Measurements from ENCODE around the gene NEURL3.
"Not testable (repeated sequence)": the region's sequence is repeated elsewhere in the genome, so short reads cannot be mapped to it uniquely, and the experiment has no call there.

NEURL3 gene

DNA sequence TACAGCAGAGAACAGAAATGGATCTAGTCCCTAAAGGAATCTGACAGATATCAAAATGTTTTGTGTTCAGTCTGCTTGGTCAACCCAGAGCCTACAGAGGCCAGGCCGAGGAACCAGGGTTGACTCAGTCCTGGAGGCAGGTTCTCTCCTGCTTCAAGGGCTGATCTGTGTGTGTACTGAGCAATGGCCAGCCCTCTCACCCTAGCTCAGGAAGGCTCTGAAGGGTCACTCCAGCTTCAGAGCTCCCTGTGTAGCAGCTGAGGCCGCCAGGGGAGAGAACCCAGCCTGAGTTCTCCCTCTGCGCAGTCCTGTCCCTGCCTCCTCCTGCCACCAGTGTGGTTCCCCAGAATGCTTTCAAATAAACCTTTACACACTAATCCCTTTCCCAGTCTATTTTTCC is 41.1 kb downstream of the NEURL3 start:
- no peak overlapping the region for H3K4me3 ChIP-seq (ENCODE audit: low read depth, low read length)
- no peak for TF ChIP-seq POLR2A (IDR thresholded peaks at IDR 0.05; ENCODE audit: extremely low read depth, insufficient read length)
- TF ChIP-seq MYC (IDR thresholded peaks at IDR 0.05; ENCODE audit: low read depth, low read length), result no peak
- no peak for TF ChIP-seq MAX (IDR thresholded peaks at IDR 0.05; ENCODE audit: low read depth, low read length)
- TF ChIP-seq CTCF (IDR thresholded peaks at IDR 0.05; ENCODE audit: low read depth, low read length), result no peak
- DNase-seq (ENCODE audit: low read depth), result no peak

DNA sequence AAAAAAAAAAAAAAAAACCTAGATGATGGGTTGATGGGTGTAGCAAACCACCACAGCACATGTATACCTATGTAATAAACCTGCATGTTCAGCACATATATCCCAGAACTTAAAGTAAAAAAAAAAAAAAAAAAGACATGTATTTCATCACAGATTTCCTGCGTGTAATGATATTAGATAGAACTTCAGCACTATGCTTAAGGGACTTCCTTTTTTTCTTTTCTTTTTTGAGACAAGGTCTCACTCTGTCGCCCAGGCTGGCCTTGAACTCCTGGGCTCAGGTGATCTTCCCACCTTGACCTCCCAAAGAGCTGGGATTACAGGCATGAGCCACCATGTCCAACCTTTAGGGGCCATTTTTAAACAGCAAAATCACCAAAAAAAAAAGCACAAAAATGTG is 42.0 kb downstream of the NEURL3 start:
- TF ChIP-seq MYC (IDR thresholded peaks at IDR 0.05; ENCODE audit: low read depth, low read length) (no peak), POLR2A (IDR thresholded peaks at IDR 0.05; ENCODE audit: extremely low read depth, insufficient read length) (no peak), CTCF (IDR thresholded peaks at IDR 0.05; ENCODE audit: low read depth, low read length) (no peak), MAX (IDR thresholded peaks at IDR 0.05; ENCODE audit: low read depth, low read length) (no peak)
- H3K4me3 ChIP-seq (ENCODE audit: low read depth, low read length), result no peak overlapping the region
- no peak for DNase-seq (ENCODE audit: low read depth)

- not testable (repeated sequence) for DNase-seq (ENCODE audit: low read depth); H3K4me3 ChIP-seq (ENCODE audit: low read depth, low read length)
Observed at GRCh38 chr2:96461616-96462015, 43.5 kb downstream of the NEURL3 start.

GRCh38 chr2:96452053-96452452 is 53.1 kb downstream of the NEURL3 start:
- H3K4me3 ChIP-seq (ENCODE audit: low read depth, low read length), result no peak overlapping the region
- DNase-seq (ENCODE audit: low read depth), result no peak
- TF ChIP-seq POLR2A (IDR thresholded peaks at IDR 0.05; ENCODE audit: extremely low read depth, insufficient read length), result no peak
- no peak for TF ChIP-seq MYC (IDR thresholded peaks at IDR 0.05; ENCODE audit: low read depth, low read length)
- TF ChIP-seq MAX (IDR thresholded peaks at IDR 0.05; ENCODE audit: low read depth, low read length), result no peak
- TF ChIP-seq CTCF (IDR thresholded peaks at IDR 0.05; ENCODE audit: low read depth, low read length), result no peak

GRCh38 chr2:96449637-96450036 is 55.5 kb downstream of the NEURL3 start:
- no peak for DNase-seq (ENCODE audit: low read depth)
- TF ChIP-seq CTCF (IDR thresholded peaks at IDR 0.05; ENCODE audit: low read depth, low read length) (no peak), MAX (IDR thresholded peaks at IDR 0.05; ENCODE audit: low read depth, low read length) (no peak), POLR2A (IDR thresholded peaks at IDR 0.05; ENCODE audit: extremely low read depth, insufficient read length) (no peak), MYC (IDR thresholded peaks at IDR 0.05; ENCODE audit: low read depth, low read length) (no peak)
- H3K4me3 ChIP-seq (ENCODE audit: low read depth, low read length), result no peak overlapping the region

- TF ChIP-seq MYC (IDR thresholded peaks at IDR 0.05; ENCODE audit: low read depth, low read length) (no peak), MAX (IDR thresholded peaks at IDR 0.05; ENCODE audit: low read depth, low read length) (no peak), CTCF (IDR thresholded peaks at IDR 0.05; ENCODE audit: low read depth, low read length) (no peak), POLR2A (IDR thresholded peaks at IDR 0.05; ENCODE audit: extremely low read depth, insufficient read length) (no peak)
- H3K4me3 ChIP-seq (ENCODE audit: low read depth, low read length), result no peak overlapping the region
- no peak for DNase-seq (ENCODE audit: low read depth)
Observed at GRCh38 chr2:96449174-96449573, 56.0 kb downstream of the NEURL3 start.
